PFSK-1 (cell line): ENCODE results near the gene TFEB.
A peak's percentile ranks its signal among the peaks of the same experiment; 100 is the strongest.

Source experiments
- FOXP2 ChIP-seq: optimal IDR thresholded peaks from 2 replicates; pipeline ENCODE3; 2011; ENCODE audit warnings: borderline replicate concordance, control low read depth, inconsistent platforms; ENCODE audit not compliant: insufficient read depth; ENCODE audit errors: extremely low read length, extremely low read depth
- POLR2AphosphoS5 ChIP-seq: IDR thresholded peaks from 2 replicates; pipeline ENCODE4 v1.6.1; 2012; ENCODE audit warnings: low read depth, mild to moderate bottlenecking, control low read depth, low read length, moderate library complexity
- SIN3A ChIP-seq: IDR thresholded peaks from 2 replicates; pipeline ENCODE4 v1.6.1; 2012; ENCODE audit warnings: mild to moderate bottlenecking, low read length, moderate library complexity, borderline replicate concordance; ENCODE audit not compliant: insufficient read depth
- TAF1 ChIP-seq: IDR thresholded peaks from 2 replicates; pipeline ENCODE4 v1.6.1; 2012; ENCODE audit warnings: low read length, control low read depth, borderline replicate concordance; ENCODE audit not compliant: insufficient read depth
- TF ChIP-seq, protein P1 (sequence below), 2 experiments: IDR thresholded peaks; 2 replicates each; pipeline versions ENCODE4 v1.6.1 to v1.8.0; 2011 to 2012; ENCODE audit warnings: low read depth in 2 of 2, low read length in 2 of 2, control low read depth in 1 of 2, inconsistent platforms in 1 of 2, mild to moderate bottlenecking in 1 of 2, moderate library complexity in 1 of 2; ENCODE audit not compliant: insufficient read depth in 1 of 2

The TFEB gene

DNA sequence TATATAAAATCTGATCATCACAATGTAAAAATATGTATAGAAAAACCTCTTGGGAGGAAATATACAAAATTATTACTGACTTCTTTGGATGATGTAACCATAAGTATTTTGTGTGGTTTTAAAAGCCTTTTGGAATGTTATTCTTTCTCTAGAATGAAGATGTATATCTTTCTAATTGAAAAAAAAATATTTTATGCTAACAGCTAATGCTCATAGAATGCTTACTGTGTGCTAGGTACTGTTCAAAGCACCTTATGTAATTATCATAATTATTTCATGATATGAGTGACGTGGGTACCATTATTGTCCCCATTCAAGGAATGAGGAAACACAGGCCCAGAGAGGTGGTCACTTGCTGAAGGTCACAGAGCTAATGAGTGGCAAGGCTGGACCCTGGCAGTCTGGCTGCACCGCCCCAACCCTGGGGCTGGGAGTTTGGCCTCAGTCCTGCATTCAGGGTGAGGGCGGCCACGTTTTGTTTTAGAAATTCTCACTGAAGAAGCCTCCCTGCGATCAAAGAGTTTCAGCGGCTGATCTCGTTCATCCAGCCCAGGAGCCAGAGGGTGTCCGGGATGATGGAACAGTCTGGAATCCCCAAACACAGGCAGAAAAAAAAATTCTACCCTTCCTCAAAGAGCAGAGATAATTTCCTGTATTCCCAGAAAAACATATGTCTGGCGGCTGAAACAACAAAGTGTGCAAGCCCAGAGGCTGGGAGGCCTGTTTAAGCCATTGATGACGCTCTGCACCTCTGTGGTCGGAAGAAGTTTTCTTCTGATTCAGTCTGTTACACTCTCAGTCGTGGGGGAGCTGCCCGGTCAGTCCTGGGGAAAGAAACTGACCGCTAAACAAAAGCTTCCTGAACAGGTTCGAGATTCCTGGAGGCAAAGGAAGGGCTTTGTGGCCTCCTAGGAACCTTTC, 37.3 kb downstream of the TFEB start:
- TF ChIP-seq FOXP2 (no peak), SIN3A (peak; percentile 77; the same call in 1 of the 2 replicates), POLR2AphosphoS5 (peak; percentile 55; the same call in 1 of the 2 replicates), TAF1 (no peak)
- TF ChIP-seq, protein P1, sequence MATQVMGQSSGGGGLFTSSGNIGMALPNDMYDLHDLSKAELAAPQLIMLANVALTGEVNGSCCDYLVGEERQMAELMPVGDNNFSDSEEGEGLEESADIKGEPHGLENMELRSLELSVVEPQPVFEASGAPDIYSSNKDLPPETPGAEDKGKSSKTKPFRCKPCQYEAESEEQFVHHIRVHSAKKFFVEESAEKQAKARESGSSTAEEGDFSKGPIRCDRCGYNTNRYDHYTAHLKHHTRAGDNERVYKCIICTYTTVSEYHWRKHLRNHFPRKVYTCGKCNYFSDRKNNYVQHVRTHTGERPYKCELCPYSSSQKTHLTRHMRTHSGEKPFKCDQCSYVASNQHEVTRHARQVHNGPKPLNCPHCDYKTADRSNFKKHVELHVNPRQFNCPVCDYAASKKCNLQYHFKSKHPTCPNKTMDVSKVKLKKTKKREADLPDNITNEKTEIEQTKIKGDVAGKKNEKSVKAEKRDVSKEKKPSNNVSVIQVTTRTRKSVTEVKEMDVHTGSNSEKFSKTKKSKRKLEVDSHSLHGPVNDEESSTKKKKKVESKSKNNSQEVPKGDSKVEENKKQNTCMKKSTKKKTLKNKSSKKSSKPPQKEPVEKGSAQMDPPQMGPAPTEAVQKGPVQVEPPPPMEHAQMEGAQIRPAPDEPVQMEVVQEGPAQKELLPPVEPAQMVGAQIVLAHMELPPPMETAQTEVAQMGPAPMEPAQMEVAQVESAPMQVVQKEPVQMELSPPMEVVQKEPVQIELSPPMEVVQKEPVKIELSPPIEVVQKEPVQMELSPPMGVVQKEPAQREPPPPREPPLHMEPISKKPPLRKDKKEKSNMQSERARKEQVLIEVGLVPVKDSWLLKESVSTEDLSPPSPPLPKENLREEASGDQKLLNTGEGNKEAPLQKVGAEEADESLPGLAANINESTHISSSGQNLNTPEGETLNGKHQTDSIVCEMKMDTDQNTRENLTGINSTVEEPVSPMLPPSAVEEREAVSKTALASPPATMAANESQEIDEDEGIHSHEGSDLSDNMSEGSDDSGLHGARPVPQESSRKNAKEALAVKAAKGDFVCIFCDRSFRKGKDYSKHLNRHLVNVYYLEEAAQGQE (IDR thresholded peaks at IDR 0.05; ENCODE audit: insufficient read depth in 1 of 2, low read depth in 2 of 2, low read length in 2 of 2): peak in 1 of 2 experiments; percentile 54; a peak in 2 of 4 replicates

DNA sequence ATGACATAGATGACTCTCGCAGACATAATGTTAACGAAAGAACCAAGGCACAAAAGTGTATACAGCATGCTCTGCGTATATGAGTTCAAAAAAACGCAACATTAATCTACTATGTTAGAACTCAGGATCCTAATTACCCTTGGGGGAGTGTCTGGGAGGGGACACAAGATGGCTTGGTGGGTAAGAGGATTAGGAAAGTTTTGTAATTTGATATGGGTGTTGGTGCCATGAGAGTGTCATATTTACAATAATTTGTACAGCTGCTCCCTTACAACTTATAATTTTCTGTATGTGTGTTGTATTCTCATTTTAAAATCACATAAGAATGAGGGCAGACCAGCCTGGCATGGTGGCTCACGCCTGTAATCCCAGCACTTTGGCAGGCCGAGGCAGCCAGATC, 38.6 kb downstream of the TFEB start:
- no peak for TF ChIP-seq TAF1
- TF ChIP-seq, protein P1 (IDR thresholded peaks at IDR 0.05; ENCODE audit: insufficient read depth in 1 of 2, low read depth in 2 of 2, low read length in 2 of 2): no peak
- no peak for TF ChIP-seq FOXP2
- TF ChIP-seq POLR2AphosphoS5: no peak
- TF ChIP-seq SIN3A: no peak

DNA sequence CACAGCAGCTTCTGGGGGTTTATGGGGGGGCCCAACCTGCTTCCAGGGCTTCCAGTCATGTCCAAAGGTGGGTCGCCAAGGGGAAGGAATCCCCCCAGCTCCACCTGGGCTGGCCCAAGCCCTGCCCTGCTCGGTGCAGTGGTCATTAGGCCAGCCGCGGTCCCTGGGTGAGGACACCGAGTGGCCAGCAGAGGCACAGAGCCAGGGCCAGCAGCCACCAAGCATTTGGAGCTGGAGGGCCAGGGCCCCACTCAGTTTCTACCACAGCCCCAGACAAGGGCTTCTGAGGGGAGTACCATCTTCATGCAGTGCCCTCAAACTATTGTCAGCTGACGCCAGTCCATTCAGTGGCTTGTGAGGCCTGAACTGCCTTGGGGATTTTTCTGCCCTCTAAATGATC, 39.6 kb downstream of the TFEB start:
- TF ChIP-seq POLR2AphosphoS5 (no peak), TAF1 (no peak)

DNA sequence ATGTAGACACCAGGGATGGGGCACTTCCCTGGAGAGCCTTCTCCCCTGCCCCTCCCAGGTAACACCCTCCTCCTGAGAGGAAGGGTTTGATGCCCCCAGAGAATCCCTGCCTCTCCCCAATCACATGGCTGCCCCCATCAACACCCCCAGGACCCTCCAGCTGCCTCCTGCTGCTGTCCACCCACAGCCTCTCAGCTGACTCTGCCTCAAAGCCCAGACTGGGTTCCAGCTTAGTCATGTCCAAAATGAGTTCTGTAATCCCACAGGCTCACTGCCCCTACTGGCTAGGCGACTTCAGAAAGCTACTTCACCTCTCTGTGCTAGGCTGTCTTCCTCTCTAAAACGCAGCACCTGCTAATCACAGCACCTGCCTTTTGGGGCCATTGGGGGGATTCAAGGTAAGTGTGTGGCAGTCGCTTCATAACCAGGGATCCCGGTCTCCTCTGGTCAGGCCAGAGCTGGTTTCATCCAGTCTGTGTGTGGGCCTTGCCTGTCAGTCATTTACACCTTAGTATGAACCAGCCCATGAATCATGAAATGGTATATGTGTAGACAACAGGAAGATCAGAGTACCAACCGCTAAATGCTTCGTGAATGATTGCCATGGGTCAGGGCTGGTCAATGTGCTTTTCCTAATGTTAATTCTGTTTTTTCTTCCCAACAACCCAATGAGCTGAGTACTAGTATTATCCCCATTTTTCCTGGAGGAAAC, 40.4 kb downstream of the TFEB start:
- no peak for TF ChIP-seq POLR2AphosphoS5
- TF ChIP-seq, protein P1 (IDR thresholded peaks at IDR 0.05; ENCODE audit: insufficient read depth in 1 of 2, low read depth in 2 of 2, low read length in 2 of 2): no peak
- no peak for TF ChIP-seq SIN3A

DNA sequence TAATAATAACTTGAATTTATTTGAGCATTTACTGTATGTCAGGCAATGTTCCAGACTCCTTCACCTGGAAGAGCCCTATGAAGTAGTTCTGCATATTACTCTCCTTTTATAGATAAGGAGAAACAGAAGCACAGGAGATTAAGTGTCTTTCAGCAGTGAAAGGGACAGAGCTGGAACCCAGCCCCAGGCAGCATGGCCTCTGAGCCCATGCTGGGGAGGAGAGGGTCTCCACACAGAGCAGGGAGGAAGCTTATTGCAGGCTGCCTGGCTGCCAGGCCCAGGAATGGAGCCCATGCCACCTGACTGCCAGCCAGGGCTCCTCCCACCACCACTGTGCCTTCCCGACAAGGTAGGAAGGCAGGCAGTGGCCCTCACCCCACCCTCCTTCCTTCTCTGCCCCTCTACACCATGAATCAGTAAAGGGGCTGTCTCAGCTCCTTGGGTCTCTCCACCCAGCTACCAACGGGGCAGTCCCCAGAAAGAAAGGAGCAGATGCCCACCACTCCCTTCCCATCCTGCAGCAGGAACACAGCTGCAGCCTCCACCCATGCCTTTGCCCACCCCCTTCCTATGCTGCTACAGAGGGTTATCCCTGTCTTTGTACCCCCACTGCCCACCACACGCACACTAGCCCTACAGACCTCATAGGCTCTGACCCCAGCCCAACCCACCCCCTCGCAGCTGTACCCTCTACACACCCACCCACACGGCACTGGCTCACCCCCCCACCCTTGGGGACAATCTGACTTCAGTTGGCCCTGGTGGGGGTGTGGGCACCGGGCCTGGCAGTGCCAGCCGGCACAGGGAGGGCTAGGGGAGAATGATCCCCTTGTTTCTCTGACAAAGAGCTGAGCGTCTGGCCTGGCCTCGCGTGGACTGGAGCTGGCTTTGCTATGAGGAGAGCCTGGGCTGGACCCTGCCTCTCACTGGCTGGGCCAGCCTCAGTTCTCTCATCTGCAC, 41.8 kb downstream of the TFEB start:
- TF ChIP-seq, protein P1 (IDR thresholded peaks at IDR 0.05; ENCODE audit: insufficient read depth in 1 of 2, low read depth in 2 of 2, low read length in 2 of 2): no peak
- TF ChIP-seq TAF1 (no peak), POLR2AphosphoS5 (no peak), SIN3A (no peak), FOXP2 (no peak)
